ENCODE results near the gene EPS15. TPM values are rescaled to one million over a fixed set of nuclear protein-coding genes. Genes with fewer than 3 reads are reported as not detected.
"Not testable (repeated sequence)": the region's sequence is repeated elsewhere in the genome, so short reads cannot be mapped to it uniquely, and the experiment has no call there.

EPS15 gene
- total and polyA plus RNA-seq, 2 experiments from 2014 or later, result 26.9 to 41.1 TPM

- Histone ChIP-seq H3K36me3 (ENCODE audit: low read depth) (no peaks in the 10 kb centered on the region), H3K27me3 (replicated peaks; ENCODE audit: insufficient read depth) (no peaks in the 10 kb centered on the region), H3K27ac (no peak overlapping the region), H2AFZ (no peak overlapping the region), H3K9me2 (ENCODE audit: insufficient read depth) (no peaks in the 10 kb centered on the region), H3K4me2 (ENCODE audit: unreplicated experiment) (no peak overlapping the region), H3K4me3 (no peak overlapping the region), H3K9me3 (ENCODE audit: low read depth) (no peaks in the 10 kb centered on the region), H3K9ac (no peak overlapping the region), H3K4me1 (ENCODE audit: insufficient read depth) (peaks cover 8% of the 10 kb centered on the region; the same call in 1 of the 2 replicates), H4K20me1 (ENCODE audit: insufficient read depth) (no peaks in the 10 kb centered on the region), H3F3A (ENCODE audit: insufficient read depth) (no peaks in the 10 kb centered on the region), H3K79me2 (ENCODE audit: insufficient read depth) (no peaks in the 10 kb centered on the region)
- WGBS, 2 experiments (ENCODE audit: low coverage in 1 of 2, low lambda C conversion rate in 2 of 2, missing lambda C conversion rate in 2 of 2), result 41 to 45% methylated on average over 5 of the region's 5 CpGs
- DNase-seq, result peak; percentile 63
- in situ Hi-C loops (cut with MboI), result no loop called here
- TF ChIP-seq EZH2 (IDR thresholded peaks at IDR 0.05; ENCODE audit: insufficient read depth, poor library complexity, severe bottlenecking), result no peak
- TF ChIP-seq EZH2phosphoT487 (IDR thresholded peaks at IDR 0.05; ENCODE audit: insufficient read depth, low read depth), result no peak
These were observed 191.7 kb downstream of the EPS15 start for GRCh38 chr1:51327386-51327785.

GRCh38 chr1:51326839-51327238, 192.2 kb downstream of the EPS15 start:
- Histone ChIP-seq H3K36me3 (ENCODE audit: low read depth) (no peaks in the 10 kb centered on the region), H3K9me3 (ENCODE audit: low read depth) (no peaks in the 10 kb centered on the region), H3K27me3 (replicated peaks; ENCODE audit: insufficient read depth) (no peaks in the 10 kb centered on the region), H3F3A (ENCODE audit: insufficient read depth) (no peaks in the 10 kb centered on the region), H2AFZ (no peak overlapping the region), H3K4me3 (no peak overlapping the region), H3K27ac (no peak overlapping the region), H3K4me1 (ENCODE audit: insufficient read depth) (peaks cover 8% of the 10 kb centered on the region; the same call in 1 of the 2 replicates), H3K9me2 (ENCODE audit: insufficient read depth) (no peaks in the 10 kb centered on the region), H3K9ac (no peak overlapping the region), H3K4me2 (ENCODE audit: unreplicated experiment) (no peak overlapping the region), H4K20me1 (ENCODE audit: insufficient read depth) (no peaks in the 10 kb centered on the region), H3K79me2 (ENCODE audit: insufficient read depth) (no peaks in the 10 kb centered on the region)
- WGBS, 2 experiments (ENCODE audit: low coverage in 1 of 2, low lambda C conversion rate in 2 of 2, missing lambda C conversion rate in 2 of 2), result 97 to 100% methylated on average over 6 to 8 of the region's 8 CpGs
- DNase-seq, result no peak
- TF ChIP-seq EZH2 (IDR thresholded peaks at IDR 0.05; ENCODE audit: insufficient read depth, poor library complexity, severe bottlenecking) (no peak), EZH2phosphoT487 (IDR thresholded peaks at IDR 0.05; ENCODE audit: insufficient read depth, low read depth) (no peak)
- in situ Hi-C loops (cut with MboI), result no loop called here

- H3K9me2 ChIP-seq (ENCODE audit: insufficient read depth), result no peaks in the 10 kb centered on the region
- H3K4me1 ChIP-seq (ENCODE audit: insufficient read depth), result peaks cover 5% of the 10 kb centered on the region; the same call in 1 of the 2 replicates
- H3K79me2 ChIP-seq (ENCODE audit: insufficient read depth), result no peaks in the 10 kb centered on the region
- in situ Hi-C loops (cut with MboI), result no loop called here
- H3K36me3 ChIP-seq (ENCODE audit: low read depth), result no peaks in the 10 kb centered on the region
- DNase-seq, result no peak
- H3K9me3 ChIP-seq (ENCODE audit: low read depth), result no peaks in the 10 kb centered on the region
- no peak overlapping the region for H2AFZ ChIP-seq
- no peak for TF ChIP-seq EZH2phosphoT487 (IDR thresholded peaks at IDR 0.05; ENCODE audit: insufficient read depth, low read depth)
- no peak for TF ChIP-seq EZH2 (IDR thresholded peaks at IDR 0.05; ENCODE audit: insufficient read depth, poor library complexity, severe bottlenecking)
- no peaks in the 10 kb centered on the region for H4K20me1 ChIP-seq (ENCODE audit: insufficient read depth)
- no peak overlapping the region for H3K9ac ChIP-seq
- no peak overlapping the region for H3K4me3 ChIP-seq
- H3F3A ChIP-seq (ENCODE audit: insufficient read depth), result no peaks in the 10 kb centered on the region
- H3K27ac ChIP-seq, result no peak overlapping the region
- no peaks in the 10 kb centered on the region for H3K27me3 ChIP-seq (replicated peaks; ENCODE audit: insufficient read depth)
- H3K4me2 ChIP-seq (ENCODE audit: unreplicated experiment), result no peak overlapping the region
- 92 to 96% methylated on average over 16 of the region's 16 CpGs for WGBS, 2 experiments (ENCODE audit: low coverage in 1 of 2, low lambda C conversion rate in 2 of 2, missing lambda C conversion rate in 2 of 2)
These were observed 192.9 kb downstream of the EPS15 start for GRCh38 chr1:51325878-51326755.

- Histone ChIP-seq H3K36me3 (ENCODE audit: low read depth) (no peaks in the 10 kb centered on the region), H3K9me3 (ENCODE audit: low read depth) (no peaks in the 10 kb centered on the region), H2AFZ (no peak overlapping the region), H3K4me3 (no peak overlapping the region), H3K79me2 (ENCODE audit: insufficient read depth) (no peaks in the 10 kb centered on the region), H3K4me2 (ENCODE audit: unreplicated experiment) (no peak overlapping the region), H3K4me1 (ENCODE audit: insufficient read depth) (no peaks in the 10 kb centered on the region), H3K9me2 (ENCODE audit: insufficient read depth) (no peaks in the 10 kb centered on the region), H4K20me1 (ENCODE audit: insufficient read depth) (no peaks in the 10 kb centered on the region), H3F3A (ENCODE audit: insufficient read depth) (no peaks in the 10 kb centered on the region), H3K27ac (no peak overlapping the region), H3K9ac (no peak overlapping the region), H3K27me3 (replicated peaks; ENCODE audit: insufficient read depth) (no peaks in the 10 kb centered on the region)
- WGBS, 2 experiments (ENCODE audit: low coverage in 1 of 2, low lambda C conversion rate in 2 of 2, missing lambda C conversion rate in 2 of 2), result 55 to 75% methylated on average over 1 of the region's 1 CpG
- DNase-seq, result no peak
- TF ChIP-seq EZH2phosphoT487 (IDR thresholded peaks at IDR 0.05; ENCODE audit: insufficient read depth, low read depth) (no peak), EZH2 (IDR thresholded peaks at IDR 0.05; ENCODE audit: insufficient read depth, poor library complexity, severe bottlenecking) (no peak)
- in situ Hi-C loops (cut with MboI), result no loop called here
These were observed 193.7 kb downstream of the EPS15 start for GRCh38 chr1:51325391-51325790.

- H4K20me1 ChIP-seq (ENCODE audit: insufficient read depth); in situ Hi-C loops (cut with MboI); H3K9me2 ChIP-seq (ENCODE audit: insufficient read depth); H3K79me2 ChIP-seq (ENCODE audit: insufficient read depth); H3K36me3 ChIP-seq (ENCODE audit: low read depth); H3K9me3 ChIP-seq (ENCODE audit: low read depth); H3K4me3 ChIP-seq; H3K27ac ChIP-seq; H3K27me3 ChIP-seq (replicated peaks; ENCODE audit: insufficient read depth); H3F3A ChIP-seq (ENCODE audit: insufficient read depth); DNase-seq; H3K4me1 ChIP-seq (ENCODE audit: insufficient read depth); H3K4me2 ChIP-seq (ENCODE audit: unreplicated experiment); H2AFZ ChIP-seq; H3K9ac ChIP-seq: not testable (repeated sequence)
- WGBS, 2 experiments (ENCODE audit: low coverage in 1 of 2, low lambda C conversion rate in 2 of 2, missing lambda C conversion rate in 2 of 2), result 90 to 92% methylated on average over 8 of the region's 8 CpGs
These were observed 194.1 kb downstream of the EPS15 start for GRCh38 chr1:51325011-51325385.

Data from GM23248 (cell line).